Cardiac muscle cell (in vitro differentiated cells and primary cell): ENCODE measurements around the gene LRRC25. TPM values are rescaled to one million over a fixed set of nuclear protein-coding genes. Genes with fewer than 3 reads are reported as not detected.

Experiments
- DNase-seq, 2 donors: peaks; one replicate each; pipeline versions ENCODE4 v3.0.0 to v3.0.0-alpha.2; 2010 to 2017; ENCODE audit warnings: low read depth in 1 of 2, low spot score in 1 of 2
- H3K27ac ChIP-seq: fragments of 200-600 bp; sonication (generic); 2 replicates; pipeline ENCODE4 v1.5.1; 2016
- H3K27me3 ChIP-seq: fragments of 200-600 bp; sonication (generic); 2 replicates; pipeline ENCODE4 v1.6.0; 2016; ENCODE audit warnings: control low read depth
- H3K36me3 ChIP-seq: fragments of 200-600 bp; sonication (generic); 2 replicates; pipeline ENCODE4 v1.5.1; 2016; ENCODE audit warnings: control low read depth
- H3K4me1 ChIP-seq: fragments of 200-600 bp; sonication (generic); 2 replicates; pipeline ENCODE4 v1.8.1; 2017; ENCODE audit warnings: low read depth, mild to moderate bottlenecking, mixed run types
- H3K4me3 ChIP-seq: fragments of 200-600 bp; sonication (generic); 2 replicates; pipeline ENCODE4 v1.5.1; 2016; ENCODE audit warnings: mild to moderate bottlenecking
- H3K9me3 ChIP-seq: fragments of 200-600 bp; sonication (generic); 2 replicates; pipeline ENCODE4 v1.5.1; 2017; ENCODE audit warnings: low read depth, mild to moderate bottlenecking, control low read depth
- polyA plus RNA-seq: library from polyadenylated mRNA; unstranded; fragments of >200 nt; fragmentation: Nextera tagmentation; extraction: Ambion mirVana; gene quantifications from 2 replicates; pipeline ENCODE4 v1.2.1, GENCODE V29; 2016
- total RNA-seq: library from RNA; depleted of rRNA; stranded (reverse); fragments of >200 nt; gene quantifications from 2 replicates; pipeline ENCODE4 v1.2.3, GENCODE V29; 2016
- TF ChIP-seq, protein P1 (sequence below): IDR thresholded peaks from 2 replicates; pipeline ENCODE4 v1.5.1; 2012; ENCODE audit warnings: low read depth, mild to moderate bottlenecking, low read length

The LRRC25 gene
- total and polyA plus RNA-seq, 2 experiments from 2014 or later, result not detected

DNA sequence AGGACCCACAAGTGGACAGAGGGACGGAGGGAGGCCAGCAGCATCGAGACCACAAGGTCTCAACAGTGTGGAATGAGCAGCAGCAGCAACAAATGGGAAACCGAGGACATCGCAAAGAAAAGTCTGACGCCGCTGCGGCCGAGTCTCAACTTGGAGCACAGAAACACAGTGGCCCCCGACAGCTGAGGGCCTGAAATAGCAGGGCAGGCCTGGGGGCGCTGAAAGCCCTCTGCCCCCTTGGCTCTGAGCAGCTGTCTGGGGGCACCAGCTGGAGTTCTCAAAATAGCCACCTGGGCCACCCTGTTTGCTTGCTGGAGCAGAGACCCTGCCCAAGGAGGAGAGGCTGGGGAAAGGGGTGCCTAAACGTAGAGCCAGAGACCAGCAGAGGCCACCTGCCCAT is 46.4 kb upstream of the LRRC25 start:
- H3K4me1 ChIP-seq, result peaks cover 20% of the 10 kb centered on the region
- H3K9me3 ChIP-seq, result no peaks in the 10 kb centered on the region
- TF ChIP-seq, protein P1, sequence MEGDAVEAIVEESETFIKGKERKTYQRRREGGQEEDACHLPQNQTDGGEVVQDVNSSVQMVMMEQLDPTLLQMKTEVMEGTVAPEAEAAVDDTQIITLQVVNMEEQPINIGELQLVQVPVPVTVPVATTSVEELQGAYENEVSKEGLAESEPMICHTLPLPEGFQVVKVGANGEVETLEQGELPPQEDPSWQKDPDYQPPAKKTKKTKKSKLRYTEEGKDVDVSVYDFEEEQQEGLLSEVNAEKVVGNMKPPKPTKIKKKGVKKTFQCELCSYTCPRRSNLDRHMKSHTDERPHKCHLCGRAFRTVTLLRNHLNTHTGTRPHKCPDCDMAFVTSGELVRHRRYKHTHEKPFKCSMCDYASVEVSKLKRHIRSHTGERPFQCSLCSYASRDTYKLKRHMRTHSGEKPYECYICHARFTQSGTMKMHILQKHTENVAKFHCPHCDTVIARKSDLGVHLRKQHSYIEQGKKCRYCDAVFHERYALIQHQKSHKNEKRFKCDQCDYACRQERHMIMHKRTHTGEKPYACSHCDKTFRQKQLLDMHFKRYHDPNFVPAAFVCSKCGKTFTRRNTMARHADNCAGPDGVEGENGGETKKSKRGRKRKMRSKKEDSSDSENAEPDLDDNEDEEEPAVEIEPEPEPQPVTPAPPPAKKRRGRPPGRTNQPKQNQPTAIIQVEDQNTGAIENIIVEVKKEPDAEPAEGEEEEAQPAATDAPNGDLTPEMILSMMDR, result no peak
- H3K27me3 ChIP-seq, result no peaks in the 10 kb centered on the region
- peaks cover 14% of the 10 kb centered on the region for H3K36me3 ChIP-seq
- H3K27ac ChIP-seq, result peak overlapping the region; percentile 66
- no peak overlapping the region for H3K4me3 ChIP-seq
- DNase-seq, result no peak

- H3K4me1 ChIP-seq, result peaks cover 24% of the 10 kb centered on the region
- H3K9me3 ChIP-seq, result no peaks in the 10 kb centered on the region
- no peak overlapping the region for H3K4me3 ChIP-seq
- H3K27me3 ChIP-seq, result no peaks in the 10 kb centered on the region
- no peak overlapping the region for H3K27ac ChIP-seq
- H3K36me3 ChIP-seq, result peaks cover 11% of the 10 kb centered on the region
- TF ChIP-seq, protein P1, result no peak
- no peak for DNase-seq
These were observed 46.0 kb upstream of the LRRC25 start for GRCh38 chr19:18443406-18443805.

GRCh38 chr19:18442941-18443340 is 45.5 kb upstream of the LRRC25 start:
- H3K9me3 ChIP-seq, result no peaks in the 10 kb centered on the region
- H3K36me3 ChIP-seq, result peaks cover 9% of the 10 kb centered on the region
- peaks cover 27% of the 10 kb centered on the region for H3K4me1 ChIP-seq
- no peaks in the 10 kb centered on the region for H3K27me3 ChIP-seq
- DNase-seq, result no peak
- TF ChIP-seq, protein P1, result no peak
- H3K4me3 ChIP-seq, result no peak overlapping the region
- H3K27ac ChIP-seq, result no peak overlapping the region

GRCh38 chr19:18441804-18442788 is 44.7 kb upstream of the LRRC25 start:
- H3K9me3 ChIP-seq, result no peaks in the 10 kb centered on the region
- peaks cover 9% of the 10 kb centered on the region for H3K36me3 ChIP-seq
- H3K4me3 ChIP-seq, result no peak overlapping the region
- TF ChIP-seq, protein P1, result no peak
- H3K27me3 ChIP-seq, result no peaks in the 10 kb centered on the region
- H3K4me1 ChIP-seq, result peaks cover 24% of the 10 kb centered on the region
- H3K27ac ChIP-seq, result no peak overlapping the region
- no peak for DNase-seq

GRCh38 chr19:18440936-18441803 is 43.7 kb upstream of the LRRC25 start:
- no peak overlapping the region for H3K4me3 ChIP-seq
- H3K27me3 ChIP-seq, result no peaks in the 10 kb centered on the region
- no peaks in the 10 kb centered on the region for H3K9me3 ChIP-seq
- TF ChIP-seq, protein P1, result no peak
- H3K27ac ChIP-seq, result peak overlapping the region; percentile 95
- no peak for DNase-seq
- peaks cover 9% of the 10 kb centered on the region for H3K36me3 ChIP-seq
- peaks cover 21% of the 10 kb centered on the region for H3K4me1 ChIP-seq
